ENCODE data around the gene RANBP3. TPM values are rescaled to one million over a fixed set of nuclear protein-coding genes. Genes with fewer than 3 reads are reported as not detected.

The RANBP3 gene
- total and polyA plus RNA-seq, 2 of the 8 experiments (the other 6 are each of a cell fraction or from before 2014, with no cell fraction given): 95.4 to 122 TPM

- no peaks in the 10 kb centered on the region for H3K79me1 ChIP-seq (ENCODE audit: low read depth, low read length)
- no peak overlapping the region for H3K18ac ChIP-seq (ENCODE audit: extremely low read depth, low read length)
- H2AK5ac ChIP-seq (ENCODE audit: low read depth, low read length): no peak overlapping the region
- H3K23me2 ChIP-seq (ENCODE audit: low read depth, low read length): no peaks in the 10 kb centered on the region
- no peaks in the 10 kb centered on the region for H4K20me1 ChIP-seq (replicated peaks in 1 of 2; ENCODE audit: control insufficient read depth in 1 of 2, insufficient read depth in 2 of 2, low read length in 2 of 2)
- no peak overlapping the region for H4K8ac ChIP-seq (ENCODE audit: extremely low read depth, insufficient read depth, low read length)
- TF ChIP-seq RXRA (IDR thresholded peaks at IDR 0.05; ENCODE audit: insufficient read depth, low read depth, low read length) (no peak), SP1 (IDR thresholded peaks at IDR 0.05; ENCODE audit: low read depth, low read length) (no peak), GABPA (IDR thresholded peaks at IDR 0.05; ENCODE audit: borderline replicate concordance, insufficient read depth, low read length) (no peak), SAP30 (IDR thresholded peaks at IDR 0.05; ENCODE audit: insufficient read depth, insufficient replicate concordance, low read length) (no peak), RAD21 (IDR thresholded peaks at IDR 0.05 in 1 of 2, conservative IDR thresholded peaks at IDR 0.05 in 1 of 2; ENCODE audit: low read depth in 2 of 2, low read length in 2 of 2) (no peak)
- TF ChIP-seq, protein P1, sequence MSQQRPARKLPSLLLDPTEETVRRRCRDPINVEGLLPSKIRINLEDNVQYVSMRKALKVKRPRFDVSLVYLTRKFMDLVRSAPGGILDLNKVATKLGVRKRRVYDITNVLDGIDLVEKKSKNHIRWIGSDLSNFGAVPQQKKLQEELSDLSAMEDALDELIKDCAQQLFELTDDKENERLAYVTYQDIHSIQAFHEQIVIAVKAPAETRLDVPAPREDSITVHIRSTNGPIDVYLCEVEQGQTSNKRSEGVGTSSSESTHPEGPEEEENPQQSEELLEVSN (IDR thresholded peaks at IDR 0.05): no peak
- no peak overlapping the region for H2BK20ac ChIP-seq (ENCODE audit: low read length)
- H3K4me1 ChIP-seq (replicated peaks in 1 of 4; ENCODE audit: control insufficient read depth in 3 of 4, insufficient read depth in 4 of 4, low read length in 3 of 4): peaks cover 0 to 17% (median 6%) of the 10 kb centered on the region in 4 experiments; a peak in 6 of 7 replicates
- CTCF ChIA-PET (ENCODE audit: partially characterized antibody): interaction anchor here (0.7 to 1.9 kb wide), 2 partner anchors 49 to 55 kb away, joined by 3 to 7 read pairs; no protein-coding TSS in a partner anchor
- no peak overlapping the region for H3K56ac ChIP-seq (replicated peaks; ENCODE audit: insufficient read length, low read depth, low read length)
- H3K4me3 ChIP-seq (ENCODE audit: extremely low read depth in 1 of 4, insufficient read depth in 2 of 4, low read depth in 3 of 4, low read length in 4 of 4): no peak overlapping the region
- WGBS, 2 experiments (ENCODE audit: extremely low coverage in 1 of 2, insufficient coverage in 1 of 2, insufficient read length in 1 of 2, insufficient replicate concordance in 2 of 2, low coverage in 1 of 2, low lambda C conversion rate in 2 of 2, missing lambda C conversion rate in 1 of 2): 77% methylated on average over 9 of the region's 9 CpGs; no CpG with 5 or more reads in 1 of the 2 experiments
- no peak overlapping the region for H2BK12ac ChIP-seq (ENCODE audit: low read depth, low read length)
- FAIRE-seq: no peak
- no peak overlapping the region for H3K9ac ChIP-seq (replicated peaks in 1 of 4; ENCODE audit: extremely low read depth in 1 of 4, low read depth in 3 of 4, low read length in 3 of 4)
- no peaks in the 10 kb centered on the region for H3K79me2 ChIP-seq (ENCODE audit: control insufficient read depth in 1 of 2, insufficient read depth in 2 of 2, low read length in 2 of 2)
- H3K9me3 ChIP-seq (ENCODE audit: insufficient read depth in 2 of 2, low read depth in 1 of 2, low read length in 1 of 2): no peaks in the 10 kb centered on the region
- no peak overlapping the region for H4K5ac ChIP-seq (ENCODE audit: insufficient read length, low read depth, low read length)
- no peak overlapping the region for H3K4ac ChIP-seq (replicated peaks; ENCODE audit: insufficient read length, low read depth, low read length)
- H2AFZ ChIP-seq (ENCODE audit: low read length): no peak overlapping the region
- no peaks in the 10 kb centered on the region for H3K36me3 ChIP-seq (ENCODE audit: control insufficient read depth in 2 of 4, insufficient read depth in 4 of 4, low read length in 3 of 4)
- H4K91ac ChIP-seq (replicated peaks; ENCODE audit: insufficient read length, low read length): no peak overlapping the region
- no peak overlapping the region for H2BK120ac ChIP-seq (replicated peaks; ENCODE audit: low read depth, low read length)
- H2BK5ac ChIP-seq (ENCODE audit: low read depth, low read length): no peak overlapping the region
- no peak overlapping the region for H3K14ac ChIP-seq (ENCODE audit: insufficient read length)
- POLR2A ChIA-PET (ENCODE audit: partially characterized antibody): interaction anchor here (1.5 kb wide), 1 partner anchor 14 kb away, joined by 7 read pairs; no protein-coding TSS in a partner anchor
- no peak for DNase-seq (ENCODE audit: low read depth in 1 of 2, low spot score in 2 of 2)
- H3K4me2 ChIP-seq (ENCODE audit: insufficient read depth in 1 of 2, low read depth in 2 of 2, low read length in 2 of 2): no peak overlapping the region
- H2BK15ac ChIP-seq (ENCODE audit: low read length): no peak overlapping the region
- H3K23ac ChIP-seq (ENCODE audit: insufficient read length): no peak overlapping the region
- H3K27ac ChIP-seq (ENCODE audit: low read depth, low read length): no peak overlapping the region
- H3K27me3 ChIP-seq (replicated peaks in 1 of 4; ENCODE audit: control insufficient read depth in 3 of 4, extremely low read depth in 1 of 4, insufficient read depth in 3 of 4, low read length in 3 of 4): no peaks in the 10 kb centered on the region
These were observed 100.1 kb downstream of the RANBP3 start for GRCh38 chr19:5877882-5878281.

Data from H1 (cell line).